Activated CD4-positive, alpha-beta T cell treated with anti-CD3 and anti-CD28 coated beads for 36 hours (primary cell): ENCODE results near the gene FAM156B. TPM values are rescaled to one million over a fixed set of nuclear protein-coding genes. Genes with fewer than 3 reads are reported as not detected.
"Not testable (repeated sequence)": the region's sequence is repeated elsewhere in the genome, so short reads cannot be mapped to it uniquely, and the experiment has no call there.

Experiments
- ATAC-seq: fragments of 200-7000 bp; cut with Tn5 transposase; one replicate; pipeline ENCODE4 v1.10.0; 2021; ENCODE audit warnings: mild to moderate bottlenecking, moderate library complexity
- CTCF ChIA-PET: fragments of 350-600 bp; sonication (Branson Sonifier 250); formaldehyde crosslinking; loops from one replicate; lab custom pipeline; 2021; ENCODE audit warnings: antibody characterized with exemption; lab: Charles Lee
- POLR2A ChIA-PET: fragments of 350-600 bp; sonication (Branson Sonifier 250); formaldehyde crosslinking; loops from one replicate; lab custom pipeline; 2021; ENCODE audit warnings: antibody characterized with exemption, inconsistent platforms; lab: Charles Lee
- DNase-seq: peaks from one replicate; pipeline ENCODE4 v3.0.0-alpha.2; 2020
- H3K27ac Mint-ChIP-seq: one replicate; pipeline ENCODE4 v1.8.0; 2021; ENCODE audit warnings: mixed read lengths
- H3K27me3 Mint-ChIP-seq: one replicate; pipeline ENCODE4 v1.8.0; 2021; ENCODE audit warnings: mixed read lengths
- H3K36me3 Mint-ChIP-seq: one replicate; pipeline ENCODE4 v1.8.0; 2021; ENCODE audit warnings: low read depth, mixed read lengths
- H3K4me1 Mint-ChIP-seq: one replicate; pipeline ENCODE4 v1.8.0; 2021; ENCODE audit warnings: mixed read lengths
- H3K4me3 Mint-ChIP-seq: one replicate; pipeline ENCODE4 v1.8.0; 2021; ENCODE audit warnings: mild to moderate bottlenecking, moderate library complexity, mixed read lengths
- H3K9me3 Mint-ChIP-seq: one replicate; pipeline ENCODE4 v1.8.0; 2021; ENCODE audit warnings: low read depth, mixed read lengths
- intact Hi-C, 2 experiments: fragments of 100-400 bp; cut with DNase I in 1 of 2; cut with micrococcal nuclease in 1 of 2; formaldehyde crosslinking; loops; one replicate each; pipeline versions ENCODE4 v1.14.2 to v1.15.1; 2022 to 2024; cut with DNase I, micrococcal nuclease
- total RNA-seq, 2 experiments: library from RNA; stranded (reverse); gene quantifications; one replicate each; pipeline ENCODE4 v1.2.3, GENCODE V29; 2021

The FAM156B gene
- total RNA-seq, 2 experiments from 2014 or later, result 13.1 to 19.8 TPM

- POLR2A ChIA-PET, H3K27ac Mint-ChIP-seq, H3K4me1 Mint-ChIP-seq, H3K9me3 Mint-ChIP-seq, H3K36me3 Mint-ChIP-seq, ATAC-seq, CTCF ChIA-PET, intact Hi-C loops, H3K4me3 Mint-ChIP-seq, DNase-seq, H3K27me3 Mint-ChIP-seq: not testable (repeated sequence)
Measured at GRCh38 chrX:52887459-52887858, 9.7 kb upstream of the FAM156B start.

- intact Hi-C loops, DNase-seq, ATAC-seq, POLR2A ChIA-PET, H3K27me3 Mint-ChIP-seq, H3K4me3 Mint-ChIP-seq, H3K36me3 Mint-ChIP-seq, H3K4me1 Mint-ChIP-seq, H3K9me3 Mint-ChIP-seq, H3K27ac Mint-ChIP-seq, CTCF ChIA-PET: not testable (repeated sequence)
Measured at GRCh38 chrX:52888090-52888489, 9.0 kb upstream of the FAM156B start.

GRCh38 chrX:52896438-52896837 is 692 bp upstream of the FAM156B start:
- POLR2A ChIA-PET, intact Hi-C loops: not testable (repeated sequence)

GRCh38 chrX:52905531-52905930 is 8.4 kb downstream of the FAM156B start:
- intact Hi-C loops, DNase-seq, H3K36me3 Mint-ChIP-seq, ATAC-seq, H3K4me1 Mint-ChIP-seq, H3K27ac Mint-ChIP-seq, H3K9me3 Mint-ChIP-seq, H3K27me3 Mint-ChIP-seq, CTCF ChIA-PET, H3K4me3 Mint-ChIP-seq, POLR2A ChIA-PET: not testable (repeated sequence)

More at GRCh38 chrX:52896438-52896837, 692 bp upstream of the FAM156B start:
- ATAC-seq, result peak; percentile 43
- H3K9me3 Mint-ChIP-seq, H3K4me3 Mint-ChIP-seq, H3K4me1 Mint-ChIP-seq, H3K36me3 Mint-ChIP-seq, H3K27me3 Mint-ChIP-seq, CTCF ChIA-PET, H3K27ac Mint-ChIP-seq, DNase-seq: not testable (repeated sequence)

- H3K9me3 Mint-ChIP-seq, H3K4me1 Mint-ChIP-seq, POLR2A ChIA-PET, H3K27ac Mint-ChIP-seq, ATAC-seq, DNase-seq, intact Hi-C loops, CTCF ChIA-PET, H3K27me3 Mint-ChIP-seq, H3K36me3 Mint-ChIP-seq, H3K4me3 Mint-ChIP-seq: not testable (repeated sequence)
Measured at GRCh38 chrX:52906072-52906471, 8.9 kb downstream of the FAM156B start.

GRCh38 chrX:52907137-52907536 is 10.0 kb downstream of the FAM156B start:
- CTCF ChIA-PET, POLR2A ChIA-PET: not testable (repeated sequence)

GRCh38 chrX:52907900-52908299 is 10.8 kb downstream of the FAM156B start:
- H3K27ac Mint-ChIP-seq, intact Hi-C loops, DNase-seq, H3K9me3 Mint-ChIP-seq, H3K36me3 Mint-ChIP-seq, POLR2A ChIA-PET, H3K4me1 Mint-ChIP-seq, H3K27me3 Mint-ChIP-seq, CTCF ChIA-PET, H3K4me3 Mint-ChIP-seq, ATAC-seq: not testable (repeated sequence)

More at GRCh38 chrX:52907137-52907536, 10.0 kb downstream of the FAM156B start:
- H3K36me3 Mint-ChIP-seq, H3K27me3 Mint-ChIP-seq, ATAC-seq, H3K9me3 Mint-ChIP-seq, H3K4me3 Mint-ChIP-seq, intact Hi-C loops, DNase-seq, H3K4me1 Mint-ChIP-seq, H3K27ac Mint-ChIP-seq: not testable (repeated sequence)

- H3K36me3 Mint-ChIP-seq, H3K4me3 Mint-ChIP-seq, intact Hi-C loops, H3K4me1 Mint-ChIP-seq, H3K9me3 Mint-ChIP-seq, H3K27ac Mint-ChIP-seq, H3K27me3 Mint-ChIP-seq, POLR2A ChIA-PET, CTCF ChIA-PET, ATAC-seq, DNase-seq: not testable (repeated sequence)
Measured at GRCh38 chrX:52909313-52909969, 12.3 kb downstream of the FAM156B start.

GRCh38 chrX:52913681-52914080 is 16.6 kb downstream of the FAM156B start:
- POLR2A ChIA-PET, H3K4me1 Mint-ChIP-seq, intact Hi-C loops, H3K9me3 Mint-ChIP-seq, H3K36me3 Mint-ChIP-seq, DNase-seq, H3K27me3 Mint-ChIP-seq, H3K4me3 Mint-ChIP-seq, H3K27ac Mint-ChIP-seq, CTCF ChIA-PET, ATAC-seq: not testable (repeated sequence)

- DNase-seq, intact Hi-C loops, H3K4me3 Mint-ChIP-seq, H3K27me3 Mint-ChIP-seq, H3K36me3 Mint-ChIP-seq, H3K4me1 Mint-ChIP-seq, H3K9me3 Mint-ChIP-seq, POLR2A ChIA-PET, H3K27ac Mint-ChIP-seq, CTCF ChIA-PET: not testable (repeated sequence)
- peak; percentile 57 for ATAC-seq
Measured at GRCh38 chrX:52914704-52915103, 17.6 kb downstream of the FAM156B start.

GRCh38 chrX:52923781-52924241 is 26.7 kb downstream of the FAM156B start:
- no peak overlapping the region for H3K27ac Mint-ChIP-seq
- H3K4me3 Mint-ChIP-seq, result no peak overlapping the region
- H3K9me3 Mint-ChIP-seq, result no peaks in the 10 kb centered on the region
- peaks cover 18% of the 10 kb centered on the region for H3K4me1 Mint-ChIP-seq
- POLR2A ChIA-PET, result no interaction called here
- no peaks in the 10 kb centered on the region for H3K36me3 Mint-ChIP-seq
- CTCF ChIA-PET, result no interaction called here
- no peak for DNase-seq
- H3K27me3 Mint-ChIP-seq, result no peaks in the 10 kb centered on the region
- no peak for ATAC-seq
- intact Hi-C loops, result no loop called here

GRCh38 chrX:52930214-52930613 is 33.1 kb downstream of the FAM156B start:
- CTCF ChIA-PET, ATAC-seq, POLR2A ChIA-PET, H3K36me3 Mint-ChIP-seq, H3K27me3 Mint-ChIP-seq, H3K27ac Mint-ChIP-seq, H3K9me3 Mint-ChIP-seq, intact Hi-C loops, H3K4me3 Mint-ChIP-seq, DNase-seq: not testable (repeated sequence)
- H3K4me1 Mint-ChIP-seq, result peaks cover 19% of the 10 kb centered on the region
